ENCODE measurements around the gene KITLG. TPM values are rescaled to one million over a fixed set of nuclear protein-coding genes. Genes with fewer than 3 reads are reported as not detected.

KITLG gene
- total RNA-seq, 1 experiment from 2014 or later = 570 TPM

GRCh38 chr12:88516811-88517210, 63.5 kb downstream of the KITLG start:
- H3K79me2 ChIP-seq (ENCODE audit: insufficient read depth, low read length) = peaks cover 100% of the 10 kb centered on the region
- no peak overlapping the region for H2AFZ ChIP-seq (ENCODE audit: low read depth, low read length, poor library complexity, severe bottlenecking)
- no peaks in the 10 kb centered on the region for H3K9me2 ChIP-seq (ENCODE audit: insufficient read depth)
- no TSS peak for BruUV-seq (replicated peaks)
- ATAC-seq = no peak
- intact Hi-C loops (cut with micrococcal nuclease) = no loop called here
- peaks cover 52 to 58% of the 10 kb centered on the region in 2 experiments for H3K36me3 ChIP-seq (ENCODE audit: control insufficient read depth in 1 of 2, insufficient read depth in 2 of 2, low read length in 2 of 2)
- H3K9ac ChIP-seq (ENCODE audit: low read length) = no peak overlapping the region
- TF ChIP-seq JUND (IDR thresholded peaks at IDR 0.05) = peak; percentile 46
- no peak for TF ChIP-seq POLR2AphosphoS5 (IDR thresholded peaks at IDR 0.05; ENCODE audit: low read depth, low read length)
- TF ChIP-seq CEBPB (IDR thresholded peaks at IDR 0.05; ENCODE audit: low read depth) = 0 out of 2 replicates have a peak, but pooled peaks have one; percentile 32
- 0 out of 2 replicates have a peak, but pooled peaks have one; percentile 25 for TF ChIP-seq FOSL1 (IDR thresholded peaks at IDR 0.05; ENCODE audit: low read depth)
- TF ChIP-seq SP1 (IDR thresholded peaks at IDR 0.05; ENCODE audit: low read depth) = no peak
- TF ChIP-seq RAD21 (IDR thresholded peaks at IDR 0.05; ENCODE audit: low read depth) = no peak
- no peak for DNase-seq (ENCODE audit: low read depth, low spot score)
- H3K27ac ChIP-seq (ENCODE audit: low read depth, low read length) = peak overlapping the region; percentile 2; the same call in 1 of the 2 replicates
- no peaks in the 10 kb centered on the region for H3K27me3 ChIP-seq (ENCODE audit: insufficient read depth, low read length)
- peaks cover 4 to 41% of the 10 kb centered on the region in 2 experiments; a peak in 3 of 4 replicates for H3K4me1 ChIP-seq (ENCODE audit: control insufficient read depth in 1 of 2, insufficient read depth in 2 of 2, low read length in 2 of 2)
- H3K4me2 ChIP-seq (ENCODE audit: low read length) = no peak overlapping the region
- ChIA-PET RAD21 (ENCODE audit: low non-redundant PET in 1 of 2, low total read pairs in 2 of 2, uncharacterized antibody in 2 of 2, unreplicated experiment in 2 of 2) (no interaction called here), POLR2A (no interaction called here), CTCF (no interaction called here)
- no peaks in the 10 kb centered on the region for H3K9me3 ChIP-seq (ENCODE audit: control insufficient read depth in 1 of 2, insufficient read depth in 1 of 2, low read depth in 1 of 2, low read length in 2 of 2)
- peaks cover 69% of the 10 kb centered on the region for H4K20me1 ChIP-seq (ENCODE audit: insufficient read depth)
- no peak overlapping the region for H3K4me3 ChIP-seq (replicated peaks in 1 of 2; ENCODE audit: low read depth in 1 of 2, low read length in 2 of 2)

DNA sequence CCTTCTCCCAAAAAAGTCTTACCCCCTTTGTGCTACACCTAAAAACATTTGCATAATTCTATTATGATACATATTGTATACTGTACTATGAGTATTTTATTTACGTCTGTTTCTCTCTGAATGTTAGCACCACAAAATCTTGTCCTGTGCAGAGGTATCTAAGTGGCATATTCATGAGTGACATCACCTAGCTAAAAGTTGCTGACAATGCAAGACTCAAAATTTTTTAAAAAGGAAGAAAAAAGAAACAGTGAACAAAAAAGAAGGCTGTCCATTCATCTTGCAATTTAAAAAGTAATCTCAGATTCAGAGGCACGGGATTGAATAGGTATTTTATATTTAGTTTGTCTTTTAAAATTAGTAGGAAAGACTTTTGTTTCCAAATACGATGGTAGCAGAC, 69.4 kb downstream of the KITLG start:
- TSS peak; percentile 1 for BruUV-seq (replicated peaks)
- Histone ChIP-seq H3K4me2 (ENCODE audit: low read length) (no peak overlapping the region), H3K4me3 (replicated peaks in 1 of 2; ENCODE audit: low read depth in 1 of 2, low read length in 2 of 2) (no peak overlapping the region), H3K4me1 (ENCODE audit: control insufficient read depth in 1 of 2, insufficient read depth in 2 of 2, low read length in 2 of 2) (peaks cover 0 to 7% of the 10 kb centered on the region in 2 experiments; a peak in 2 of 4 replicates), H3K36me3 (ENCODE audit: control insufficient read depth in 1 of 2, insufficient read depth in 2 of 2, low read length in 2 of 2) (peaks cover 62 to 69% of the 10 kb centered on the region in 2 experiments), H3K27me3 (ENCODE audit: insufficient read depth, low read length) (no peaks in the 10 kb centered on the region), H3K9me3 (ENCODE audit: control insufficient read depth in 1 of 2, insufficient read depth in 1 of 2, low read depth in 1 of 2, low read length in 2 of 2) (no peaks in the 10 kb centered on the region), H4K20me1 (ENCODE audit: insufficient read depth) (peaks cover 53% of the 10 kb centered on the region), H3K9ac (ENCODE audit: low read length) (no peak overlapping the region), H3K9me2 (ENCODE audit: insufficient read depth) (no peaks in the 10 kb centered on the region), H3K27ac (ENCODE audit: low read depth, low read length) (no peak overlapping the region; the same call in 1 of the 2 replicates), H3K79me2 (ENCODE audit: insufficient read depth, low read length) (peaks cover 100% of the 10 kb centered on the region), H2AFZ (ENCODE audit: low read depth, low read length, poor library complexity, severe bottlenecking) (no peak overlapping the region)
- ATAC-seq = no peak
- CTCF ChIA-PET = no interaction called here
- POLR2A ChIA-PET = no interaction called here
- intact Hi-C loops (cut with micrococcal nuclease) = no loop called here
- RAD21 ChIA-PET (ENCODE audit: low non-redundant PET in 1 of 2, low total read pairs in 2 of 2, uncharacterized antibody in 2 of 2, unreplicated experiment in 2 of 2) = no interaction called here
- DNase-seq (ENCODE audit: low read depth, low spot score) = no peak
- TF ChIP-seq, protein P1, sequence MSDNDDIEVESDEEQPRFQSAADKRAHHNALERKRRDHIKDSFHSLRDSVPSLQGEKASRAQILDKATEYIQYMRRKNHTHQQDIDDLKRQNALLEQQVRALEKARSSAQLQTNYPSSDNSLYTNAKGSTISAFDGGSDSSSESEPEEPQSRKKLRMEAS (IDR thresholded peaks at IDR 0.05) = no peak
- no peak for TF ChIP-seq ZBTB33 (IDR thresholded peaks at IDR 0.05; ENCODE audit: extremely low read depth, insufficient replicate concordance, low read length)
- TF ChIP-seq ZNF274 (IDR thresholded peaks at IDR 0.05; ENCODE audit: low read depth, low read length) = no peak
- no peak for TF ChIP-seq RAD21 (IDR thresholded peaks at IDR 0.05; ENCODE audit: low read depth)
- TF ChIP-seq SIN3A (IDR thresholded peaks at IDR 0.05; ENCODE audit: low read depth) = no peak
- no peak for TF ChIP-seq ZFX (IDR thresholded peaks at IDR 0.05)
- no peak for TF ChIP-seq JUND (IDR thresholded peaks at IDR 0.05)
- no peak for TF ChIP-seq SP1 (IDR thresholded peaks at IDR 0.05; ENCODE audit: low read depth)
- TF ChIP-seq TCF7L2 (IDR thresholded peaks at IDR 0.05; ENCODE audit: borderline replicate concordance, extremely low read depth, insufficient read depth, insufficient read length) = no peak
- TF ChIP-seq, protein P2, sequence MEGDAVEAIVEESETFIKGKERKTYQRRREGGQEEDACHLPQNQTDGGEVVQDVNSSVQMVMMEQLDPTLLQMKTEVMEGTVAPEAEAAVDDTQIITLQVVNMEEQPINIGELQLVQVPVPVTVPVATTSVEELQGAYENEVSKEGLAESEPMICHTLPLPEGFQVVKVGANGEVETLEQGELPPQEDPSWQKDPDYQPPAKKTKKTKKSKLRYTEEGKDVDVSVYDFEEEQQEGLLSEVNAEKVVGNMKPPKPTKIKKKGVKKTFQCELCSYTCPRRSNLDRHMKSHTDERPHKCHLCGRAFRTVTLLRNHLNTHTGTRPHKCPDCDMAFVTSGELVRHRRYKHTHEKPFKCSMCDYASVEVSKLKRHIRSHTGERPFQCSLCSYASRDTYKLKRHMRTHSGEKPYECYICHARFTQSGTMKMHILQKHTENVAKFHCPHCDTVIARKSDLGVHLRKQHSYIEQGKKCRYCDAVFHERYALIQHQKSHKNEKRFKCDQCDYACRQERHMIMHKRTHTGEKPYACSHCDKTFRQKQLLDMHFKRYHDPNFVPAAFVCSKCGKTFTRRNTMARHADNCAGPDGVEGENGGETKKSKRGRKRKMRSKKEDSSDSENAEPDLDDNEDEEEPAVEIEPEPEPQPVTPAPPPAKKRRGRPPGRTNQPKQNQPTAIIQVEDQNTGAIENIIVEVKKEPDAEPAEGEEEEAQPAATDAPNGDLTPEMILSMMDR (IDR thresholded peaks at IDR 0.05 in 2 of 3, conservative IDR thresholded peaks at IDR 0.05 in 1 of 3; ENCODE audit: borderline replicate concordance in 1 of 3, insufficient read depth in 1 of 3, low read depth in 2 of 3, low read length in 2 of 3) = no peak
- TF ChIP-seq ELF1 (IDR thresholded peaks at IDR 0.05; ENCODE audit: borderline replicate concordance, low read depth) = no peak
- no peak for TF ChIP-seq SRF (IDR thresholded peaks at IDR 0.05; ENCODE audit: low read depth)
- TF ChIP-seq POLR2A (IDR thresholded peaks at IDR 0.05; ENCODE audit: borderline replicate concordance, extremely low read depth, insufficient read depth, insufficient read length) = no peak
- no peak for TF ChIP-seq EZH2phosphoT487 (IDR thresholded peaks at IDR 0.05; ENCODE audit: borderline replicate concordance)
- TF ChIP-seq FOSL1 (IDR thresholded peaks at IDR 0.05; ENCODE audit: low read depth) = no peak

All from HCT116 (cell line).